CD4-positive, CD25-positive, alpha-beta regulatory T cell (primary cell): Measurements from ENCODE around the gene CCNG2. TPM values are rescaled to one million over a fixed set of nuclear protein-coding genes. Genes with fewer than 3 reads are reported as not detected.

Source experiments
- ATAC-seq, 2 donors: fragments of 150-1000 bp; cut with Tn5 transposase; one replicate each; pipeline ENCODE4 v1.10.0; 2021; ENCODE audit warnings: low read depth in 2 of 2, moderate number of reproducible peaks in 2 of 2, moderate library complexity in 1 of 2
- DNase-seq, 3 donors: peaks; one replicate each; pipeline versions ENCODE4 v3.0.0 to v3.0.0-alpha.2; 2012 to 2022; ENCODE audit warnings: mixed read lengths in 1 of 3
- H3K27ac ChIP-seq: one replicate; pipeline ENCODE4 v1.7.0; 2013; ENCODE audit warnings: mild to moderate bottlenecking, low read length; ENCODE audit not compliant: insufficient read depth, poor library complexity, severe bottlenecking
- H3K27me3 ChIP-seq: one replicate; pipeline ENCODE4 v1.7.0; 2013; ENCODE audit warnings: low read length; ENCODE audit not compliant: control insufficient read depth, insufficient read depth
- H3K36me3 ChIP-seq: one replicate; pipeline ENCODE4 v1.7.0; 2013; ENCODE audit warnings: mild to moderate bottlenecking, low read length, moderate library complexity; ENCODE audit not compliant: control insufficient read depth, insufficient read depth
- H3K4me1 ChIP-seq: 2 replicates; pipeline ENCODE4 v1.7.0; 2013; ENCODE audit warnings: mild to moderate bottlenecking, low read length; ENCODE audit not compliant: insufficient read depth, control insufficient read depth, poor library complexity, severe bottlenecking
- H3K4me3 ChIP-seq: one replicate; pipeline ENCODE4 v1.7.0; 2013; ENCODE audit warnings: low read depth, mild to moderate bottlenecking, low read length, moderate library complexity
- H3K9me3 ChIP-seq, 2 experiments: 1 replicate in 1 of 2; 2 replicates in 1 of 2; pipeline ENCODE4 v1.7.0; 2013; ENCODE audit warnings: low read length in 2 of 2, mild to moderate bottlenecking in 1 of 2, moderate library complexity in 1 of 2; ENCODE audit not compliant: control insufficient read depth in 2 of 2
- H3K27ac Mint-ChIP-seq, 3 donors: one replicate each; pipeline ENCODE4 v1.8.0; 2020 to 2022; ENCODE audit warnings: mild to moderate bottlenecking in 3 of 3, mixed read lengths in 3 of 3, moderate library complexity in 2 of 3
- H3K27me3 Mint-ChIP-seq: one replicate; pipeline ENCODE4 v1.8.0; 2022; ENCODE audit warnings: mild to moderate bottlenecking, mixed read lengths
- H3K36me3 Mint-ChIP-seq: one replicate; pipeline ENCODE4 v1.8.0; 2020; ENCODE audit warnings: mixed read lengths
- H3K4me1 Mint-ChIP-seq, 4 donors: one replicate each; pipeline ENCODE4 v1.8.0; 2020 to 2022; ENCODE audit warnings: mixed read lengths in 4 of 4, mild to moderate bottlenecking in 1 of 4
- H3K4me3 Mint-ChIP-seq, 4 donors: one replicate each; pipeline ENCODE4 v1.8.0; 2020 to 2022; ENCODE audit warnings: mild to moderate bottlenecking in 4 of 4, mixed read lengths in 4 of 4, moderate library complexity in 3 of 4
- H3K9me3 Mint-ChIP-seq, 7 donors: one replicate each; pipeline ENCODE4 v1.8.0; 2020 to 2022; ENCODE audit warnings: mixed read lengths in 7 of 7, mild to moderate bottlenecking in 3 of 7, moderate library complexity in 2 of 7
- polyA plus RNA-seq, 4 donors: library from polyadenylated mRNA; unstranded; fragments of 300-500 nt; fragmentation: Illumina TruSeq; gene quantifications; one replicate each; pipeline ENCODE4 v1.2.3, GENCODE V29; 2021
- total RNA-seq: library from RNA; stranded (reverse); gene quantifications from one replicate; pipeline ENCODE4 v1.2.3, GENCODE V29; 2022

The CCNG2 gene
- total and polyA plus RNA-seq, 5 donors from 2014 or later, result 35.0 to 80.6 (median 41.1) TPM

DNA sequence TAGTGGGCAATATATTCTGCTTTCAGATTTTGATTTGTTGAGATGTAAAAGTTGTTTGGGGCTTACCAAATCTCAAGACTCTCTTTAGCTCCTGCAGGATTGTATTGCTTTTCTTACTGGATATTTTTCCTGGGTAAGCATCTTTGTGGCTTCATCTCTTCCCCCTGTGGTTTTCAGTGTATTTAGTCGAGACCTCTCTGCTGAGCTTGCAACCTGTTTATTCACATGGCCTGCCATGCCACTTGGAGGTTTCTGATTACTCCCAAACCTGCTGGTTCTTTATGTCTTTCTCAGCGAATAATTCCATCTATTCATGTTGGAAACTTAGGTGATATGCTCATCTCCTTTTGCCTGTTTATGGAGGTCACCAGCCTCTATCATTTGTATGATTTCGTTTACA is 10.9 kb downstream of the CCNG2 start:
- ATAC-seq, result no peak
- Histone ChIP-seq H3K36me3 (peaks cover 68% of the 10 kb centered on the region), H3K4me3 (no peak overlapping the region), H3K9me3 (no peaks in the 10 kb centered on the region), H3K27me3 (no peaks in the 10 kb centered on the region), H3K27ac (no peak overlapping the region), H3K4me1 (peaks cover 25% of the 10 kb centered on the region)
- Mint-ChIP-seq H3K4me1 (peaks cover 28 to 42% (median 35%) of the 10 kb centered on the region in 4 donors), H3K27ac (peak overlapping the region in 1 of 3 donors; percentile 59), H3K36me3 (peaks cover 59% of the 10 kb centered on the region), H3K4me3 (no peak overlapping the region), H3K9me3 (no peaks in the 10 kb centered on the region), H3K27me3 (no peaks in the 10 kb centered on the region)
- DNase-seq, result no peak

DNA sequence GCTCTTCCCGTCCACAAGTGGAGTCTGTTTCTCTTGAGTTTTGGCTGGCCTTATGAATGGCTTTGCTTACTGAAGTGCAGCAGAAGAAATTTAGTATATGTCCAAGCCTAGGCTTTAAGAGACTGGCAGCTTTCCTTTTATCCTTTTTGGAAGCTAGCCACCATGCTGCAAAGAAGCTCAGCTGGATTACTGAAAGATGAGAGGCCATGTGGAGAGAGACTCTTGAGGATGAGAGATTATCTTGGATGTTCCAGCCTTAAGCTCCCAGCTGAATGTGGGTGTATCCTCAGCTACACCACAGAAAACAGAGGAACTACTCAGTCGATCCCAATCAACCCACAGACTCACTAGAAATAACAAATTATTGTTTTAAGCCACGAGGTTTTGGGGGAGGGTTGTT is 12.5 kb downstream of the CCNG2 start:
- Histone ChIP-seq H3K4me1 (peaks cover 12% of the 10 kb centered on the region), H3K4me3 (no peak overlapping the region), H3K9me3 (no peaks in the 10 kb centered on the region), H3K36me3 (peaks cover 52% of the 10 kb centered on the region), H3K27ac (no peak overlapping the region), H3K27me3 (no peaks in the 10 kb centered on the region)
- Mint-ChIP-seq H3K9me3 (no peaks in the 10 kb centered on the region), H3K27me3 (no peaks in the 10 kb centered on the region), H3K4me3 (no peak overlapping the region), H3K27ac (peak overlapping the region in 1 of 3 donors; percentile 67), H3K36me3 (peaks cover 51% of the 10 kb centered on the region), H3K4me1 (peaks cover 22 to 28% (median 26%) of the 10 kb centered on the region in 4 donors)
- no peak for ATAC-seq
- no peak for DNase-seq

DNA sequence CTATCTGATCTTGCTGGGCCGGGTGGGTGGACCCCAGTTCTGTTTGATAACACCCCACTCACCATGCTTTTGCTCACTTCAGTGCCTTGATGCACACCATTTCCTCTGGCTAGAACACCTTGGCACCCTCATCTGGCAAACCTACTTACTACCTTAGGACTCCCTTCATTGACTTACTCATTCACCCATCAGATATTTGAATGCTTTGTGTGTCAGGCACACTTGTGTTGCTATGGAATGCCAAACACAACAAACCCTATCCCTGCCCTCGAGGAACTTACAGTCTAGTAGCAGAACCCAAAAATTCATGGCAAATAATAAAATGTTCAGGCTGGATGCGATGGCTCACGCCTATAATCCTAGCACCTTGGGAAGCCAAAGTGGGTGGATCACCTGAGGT is 13.9 kb downstream of the CCNG2 start:
- peaks cover 38% of the 10 kb centered on the region for H3K36me3 ChIP-seq
- H3K4me1 ChIP-seq, result peaks cover 6% of the 10 kb centered on the region
- DNase-seq (no peak), ATAC-seq (no peak)
- Mint-ChIP-seq H3K36me3 (peaks cover 42% of the 10 kb centered on the region), H3K4me1 (peaks cover 12 to 17% (median 16%) of the 10 kb centered on the region in 4 donors), H3K9me3 (no peaks in the 10 kb centered on the region), H3K27me3 (peaks cover 5% of the 10 kb centered on the region), H3K27ac (no peak overlapping the region), H3K4me3 (no peak overlapping the region)
- H3K4me3 ChIP-seq, result no peak overlapping the region
- H3K27me3 ChIP-seq, result no peaks in the 10 kb centered on the region
- no peaks in the 10 kb centered on the region for H3K9me3 ChIP-seq
- no peak overlapping the region for H3K27ac ChIP-seq

DNA sequence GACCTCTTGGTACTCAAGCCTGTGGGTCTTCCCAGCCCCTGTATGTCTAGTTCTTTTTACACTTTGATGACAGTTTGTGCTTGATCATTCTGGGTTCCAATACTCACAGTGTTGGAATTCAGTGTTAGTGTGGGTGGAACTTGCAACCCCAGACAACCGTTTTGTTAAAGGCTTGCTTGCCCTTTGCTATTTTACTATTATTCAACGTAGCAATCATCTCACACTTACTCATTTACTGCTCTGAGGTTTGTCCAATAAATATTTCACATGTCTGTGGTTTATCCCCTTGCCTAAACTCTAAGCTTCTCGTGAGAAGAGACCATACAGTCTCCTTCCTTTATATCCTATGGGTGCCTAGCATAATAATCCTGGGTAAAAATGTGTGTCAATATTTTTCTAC is 15.3 kb downstream of the CCNG2 start:
- H3K9me3 Mint-ChIP-seq, result no peaks in the 10 kb centered on the region
- peaks cover 11 to 12% (median 12%) of the 10 kb centered on the region in 4 donors for H3K4me1 Mint-ChIP-seq
- H3K36me3 ChIP-seq, result peaks cover 29% of the 10 kb centered on the region
- H3K4me1 ChIP-seq, result peaks cover 5% of the 10 kb centered on the region
- H3K4me3 Mint-ChIP-seq, result no peak overlapping the region
- DNase-seq (no peak), ATAC-seq (no peak)
- no peak overlapping the region for H3K27ac ChIP-seq
- peaks cover 39% of the 10 kb centered on the region for H3K36me3 Mint-ChIP-seq
- H3K4me3 ChIP-seq, result no peak overlapping the region
- H3K27me3 ChIP-seq, result no peaks in the 10 kb centered on the region
- H3K9me3 ChIP-seq, result no peaks in the 10 kb centered on the region
- no peak overlapping the region for H3K27ac Mint-ChIP-seq
- peaks cover 5% of the 10 kb centered on the region for H3K27me3 Mint-ChIP-seq

DNA sequence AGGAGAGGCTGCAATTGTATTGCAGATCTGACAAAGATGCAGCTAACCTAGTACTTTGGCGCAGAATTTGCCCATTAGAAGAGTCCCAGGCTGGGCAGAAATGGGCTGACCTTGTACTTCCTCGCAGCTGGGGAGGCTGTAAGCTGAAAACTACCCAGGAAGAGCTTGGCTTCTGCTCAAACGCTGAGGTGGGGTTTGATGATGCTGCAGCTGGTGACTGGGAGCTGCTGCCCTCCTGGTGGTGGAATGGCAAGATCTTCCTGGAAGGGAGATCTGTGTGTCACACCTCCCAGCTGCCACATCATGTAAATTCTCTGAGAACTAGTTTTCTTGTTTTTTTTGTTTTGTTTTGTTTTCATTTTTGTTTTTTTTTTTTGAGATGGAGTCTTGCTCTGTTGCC is 17.4 kb downstream of the CCNG2 start:
- Mint-ChIP-seq H3K4me3 (no peak overlapping the region), H3K4me1 (peaks cover 0 to 4% (median 2%) of the 10 kb centered on the region in 4 donors)

DNA sequence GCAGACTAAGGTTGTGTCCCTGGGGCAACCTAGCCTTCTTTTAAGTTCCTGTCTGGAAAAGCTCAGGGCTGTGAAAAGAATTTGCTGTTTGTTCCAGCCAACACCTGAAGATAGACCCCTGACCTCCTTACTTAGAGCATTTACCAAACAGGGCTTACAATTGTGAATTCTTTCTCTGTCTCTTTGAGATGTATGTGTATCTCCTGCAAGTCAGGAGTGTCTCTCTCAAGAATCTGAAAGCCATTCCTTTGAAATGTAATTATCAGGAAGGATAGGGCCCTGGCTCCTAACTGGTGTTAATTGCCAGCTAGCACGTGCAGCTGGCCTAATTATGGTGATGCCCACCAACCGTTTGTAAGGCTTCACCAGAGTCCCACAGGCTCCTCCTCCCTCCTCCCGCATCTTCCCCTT is 18.2 kb downstream of the CCNG2 start:
- no peak overlapping the region for H3K4me3 ChIP-seq
- Mint-ChIP-seq H3K27me3 (peaks cover 5% of the 10 kb centered on the region), H3K9me3 (peaks cover 0 to 1% (median 0%) of the 10 kb centered on the region in 7 donors), H3K36me3 (peaks cover 16% of the 10 kb centered on the region), H3K27ac (no peak overlapping the region), H3K4me3 (no peak overlapping the region), H3K4me1 (peaks cover 0 to 3% (median 0%) of the 10 kb centered on the region in 4 donors)
- H3K36me3 ChIP-seq, result peaks cover 4% of the 10 kb centered on the region
- H3K9me3 ChIP-seq, result no peaks in the 10 kb centered on the region
- ATAC-seq, result no peak
- no peak for DNase-seq
- no peaks in the 10 kb centered on the region for H3K4me1 ChIP-seq
- no peak overlapping the region for H3K27ac ChIP-seq
- no peaks in the 10 kb centered on the region for H3K27me3 ChIP-seq

More for the DNA sequence above, 17.4 kb downstream of the CCNG2 start:
- no peak for DNase-seq
- no peak overlapping the region for H3K4me3 ChIP-seq
- Mint-ChIP-seq H3K9me3 (peaks cover 0 to 1% (median 0%) of the 10 kb centered on the region in 7 donors), H3K27me3 (peaks cover 5% of the 10 kb centered on the region), H3K36me3 (peaks cover 24% of the 10 kb centered on the region), H3K27ac (no peak overlapping the region)
- no peaks in the 10 kb centered on the region for H3K27me3 ChIP-seq
- peaks cover 12% of the 10 kb centered on the region for H3K36me3 ChIP-seq
- no peak overlapping the region for H3K27ac ChIP-seq
- ATAC-seq, result no peak
- no peaks in the 10 kb centered on the region for H3K4me1 ChIP-seq
- no peaks in the 10 kb centered on the region for H3K9me3 ChIP-seq

DNA sequence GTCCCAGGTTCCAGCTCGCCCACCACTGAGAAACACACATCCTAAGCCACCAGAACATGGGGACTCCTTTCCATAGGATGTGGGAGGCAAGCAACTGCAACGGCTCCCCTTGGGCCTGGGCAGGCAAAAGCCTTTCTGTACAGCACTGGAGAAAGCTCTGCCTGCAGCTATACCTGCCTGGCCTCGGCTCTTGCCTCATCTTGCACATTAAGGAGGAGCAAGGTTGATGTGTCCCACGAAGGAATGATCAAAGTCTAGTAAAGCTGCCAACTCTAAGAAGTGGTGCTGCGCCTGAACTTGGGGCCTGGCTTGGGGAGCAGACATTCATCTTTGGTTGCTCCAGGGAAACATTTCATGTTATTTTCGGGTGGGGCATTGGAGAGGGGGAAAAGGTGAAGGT is 19.6 kb downstream of the CCNG2 start:
- Histone ChIP-seq H3K4me1 (no peaks in the 10 kb centered on the region), H3K9me3 (no peaks in the 10 kb centered on the region), H3K36me3 (no peaks in the 10 kb centered on the region), H3K27ac (no peak overlapping the region), H3K27me3 (no peaks in the 10 kb centered on the region), H3K4me3 (no peak overlapping the region)
- ATAC-seq (no peak), DNase-seq (no peak)
- Mint-ChIP-seq H3K36me3 (peaks cover 7% of the 10 kb centered on the region), H3K4me1 (peaks cover 0 to 1% (median 0%) of the 10 kb centered on the region in 4 donors), H3K9me3 (peaks cover 0 to 1% (median 0%) of the 10 kb centered on the region in 7 donors), H3K27me3 (peaks cover 5% of the 10 kb centered on the region), H3K27ac (no peak overlapping the region), H3K4me3 (no peak overlapping the region)

DNA sequence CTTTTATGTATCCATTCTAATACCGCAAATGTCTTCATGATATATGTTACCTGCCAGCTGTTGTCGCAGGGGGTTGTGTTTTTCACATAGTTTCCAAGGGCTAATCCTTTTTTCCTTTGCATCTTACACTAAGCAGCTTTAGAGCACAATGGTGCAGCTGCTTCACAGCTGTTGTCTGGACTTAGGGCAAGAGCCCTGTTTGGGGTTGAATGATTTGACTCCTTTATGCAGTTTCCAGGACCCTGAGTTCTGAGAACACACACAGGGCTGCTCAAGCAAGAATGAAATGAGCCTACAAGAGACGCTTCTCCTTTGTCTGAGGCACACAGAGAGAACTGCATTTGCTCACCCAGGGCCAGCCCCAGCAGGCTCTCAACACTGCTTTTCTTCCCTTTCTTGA is 20.2 kb downstream of the CCNG2 start:
- DNase-seq (no peak), ATAC-seq (no peak)
- H3K36me3 ChIP-seq, result no peaks in the 10 kb centered on the region
- Mint-ChIP-seq H3K27me3 (peaks cover 5% of the 10 kb centered on the region), H3K4me1 (peaks cover 0 to 1% (median 0%) of the 10 kb centered on the region in 4 donors), H3K36me3 (peaks cover 7% of the 10 kb centered on the region), H3K9me3 (peaks cover 0 to 1% (median 0%) of the 10 kb centered on the region in 7 donors), H3K27ac (no peak overlapping the region), H3K4me3 (no peak overlapping the region)
- no peak overlapping the region for H3K27ac ChIP-seq
- no peaks in the 10 kb centered on the region for H3K27me3 ChIP-seq
- H3K4me3 ChIP-seq, result no peak overlapping the region
- no peaks in the 10 kb centered on the region for H3K4me1 ChIP-seq
- no peaks in the 10 kb centered on the region for H3K9me3 ChIP-seq
